Uterus (tissue), 2 donors: ENCODE data around the gene MICALL1.

Experiments
- POLR2A ChIP-seq, 2 donors: fragments of 450-650 bp; IDR thresholded peaks; one replicate each; pipeline ENCODE4 v1.6.1; 2016; ENCODE audit warnings: antibody characterized with exemption in 2 of 2, mild to moderate bottlenecking in 1 of 2, moderate library complexity in 1 of 2
- TF ChIP-seq, protein P1 (sequence below), 4 experiments: fragments of 200-600 bp in 2 of 4; fragments of 450-650 bp in 2 of 4; sonication (generic) in 2 of 4; IDR thresholded peaks; one replicate each; pipeline ENCODE4 v1.5.1; 2016 to 2019; ENCODE audit warnings: antibody characterized with exemption in 4 of 4, mild to moderate bottlenecking in 2 of 4, moderate library complexity in 1 of 4

DNA sequence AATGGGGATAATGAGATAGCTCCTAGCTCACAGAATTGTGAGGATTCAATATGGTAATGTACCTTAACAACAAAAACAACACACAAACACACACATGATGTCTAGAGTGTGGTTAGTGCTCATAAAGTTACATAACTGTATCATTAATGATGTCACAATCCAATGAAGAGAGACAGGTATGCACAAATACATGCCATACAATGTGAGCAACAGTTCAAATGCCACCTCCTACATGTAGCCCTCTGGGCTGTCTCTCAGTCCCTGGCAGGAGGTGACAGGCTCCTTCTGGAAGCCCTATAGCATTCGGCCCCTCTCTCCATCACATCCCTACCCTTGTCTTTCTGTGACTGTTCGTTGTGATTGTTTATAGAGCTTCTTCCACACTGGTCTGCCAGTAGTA, 8.3 kb upstream of the MICALL1 start:
- TF ChIP-seq, protein P1, sequence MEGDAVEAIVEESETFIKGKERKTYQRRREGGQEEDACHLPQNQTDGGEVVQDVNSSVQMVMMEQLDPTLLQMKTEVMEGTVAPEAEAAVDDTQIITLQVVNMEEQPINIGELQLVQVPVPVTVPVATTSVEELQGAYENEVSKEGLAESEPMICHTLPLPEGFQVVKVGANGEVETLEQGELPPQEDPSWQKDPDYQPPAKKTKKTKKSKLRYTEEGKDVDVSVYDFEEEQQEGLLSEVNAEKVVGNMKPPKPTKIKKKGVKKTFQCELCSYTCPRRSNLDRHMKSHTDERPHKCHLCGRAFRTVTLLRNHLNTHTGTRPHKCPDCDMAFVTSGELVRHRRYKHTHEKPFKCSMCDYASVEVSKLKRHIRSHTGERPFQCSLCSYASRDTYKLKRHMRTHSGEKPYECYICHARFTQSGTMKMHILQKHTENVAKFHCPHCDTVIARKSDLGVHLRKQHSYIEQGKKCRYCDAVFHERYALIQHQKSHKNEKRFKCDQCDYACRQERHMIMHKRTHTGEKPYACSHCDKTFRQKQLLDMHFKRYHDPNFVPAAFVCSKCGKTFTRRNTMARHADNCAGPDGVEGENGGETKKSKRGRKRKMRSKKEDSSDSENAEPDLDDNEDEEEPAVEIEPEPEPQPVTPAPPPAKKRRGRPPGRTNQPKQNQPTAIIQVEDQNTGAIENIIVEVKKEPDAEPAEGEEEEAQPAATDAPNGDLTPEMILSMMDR (IDR thresholded peaks at IDR 0.05) = no peak
- no peak for TF ChIP-seq POLR2A (IDR thresholded peaks at IDR 0.05)
